GM18951 (cell line): Measurements from ENCODE around the gene CPNE7.

Experiments used
- POLR2A ChIP-seq: IDR thresholded peaks from 4 replicates; pipeline ENCODE4 v1.6.1; 2011; ENCODE audit warnings: mild to moderate bottlenecking; ENCODE audit not compliant: insufficient read length, insufficient read depth; ENCODE audit errors: extremely low read depth
- in situ Hi-C: fragments of 300-500 bp; cut with MboI; formaldehyde crosslinking; loops from one replicate; pipeline ENCODE4 v1.12.0; 2022; ENCODE audit warnings: low sequenced_read_pairs, mixed read lengths, inconsistent platforms; ENCODE audit not compliant: unreplicated experiment

CPNE7 gene

GRCh38 chr16:89544713-89545043, 30.9 kb upstream of the CPNE7 start:
- in situ Hi-C loops, result no loop called here
- no peak for TF ChIP-seq POLR2A

- no peak for TF ChIP-seq POLR2A
- in situ Hi-C loops, result no loop called here
These were observed 30.3 kb upstream of the CPNE7 start for GRCh38 chr16:89545044-89545830.

- no peak for TF ChIP-seq POLR2A
- in situ Hi-C loops, result no loop called here
These were observed 29.6 kb upstream of the CPNE7 start for GRCh38 chr16:89545831-89546574.

GRCh38 chr16:89546781-89547180, 28.8 kb upstream of the CPNE7 start:
- in situ Hi-C loops, result no loop called here

GRCh38 chr16:89547291-89547690, 28.3 kb upstream of the CPNE7 start:
- no peak for TF ChIP-seq POLR2A
- in situ Hi-C loops, result no loop called here

More at GRCh38 chr16:89546781-89547180, 28.8 kb upstream of the CPNE7 start:
- TF ChIP-seq POLR2A, result no peak

GRCh38 chr16:89547860-89548259, 27.7 kb upstream of the CPNE7 start:
- in situ Hi-C loops, result no loop called here
- no peak for TF ChIP-seq POLR2A

- no peak for TF ChIP-seq POLR2A
- in situ Hi-C loops, result no loop called here
These were observed 27.1 kb upstream of the CPNE7 start for GRCh38 chr16:89548344-89549006.

GRCh38 chr16:89549007-89549700, 26.4 kb upstream of the CPNE7 start:
- in situ Hi-C loops, result no loop called here
- TF ChIP-seq POLR2A, result no peak

GRCh38 chr16:89550421-89551007, 25.0 kb upstream of the CPNE7 start:
- in situ Hi-C loops, result no loop called here
- TF ChIP-seq POLR2A, result no peak

- no peak for TF ChIP-seq POLR2A
- in situ Hi-C loops, result no loop called here
These were observed 23.2 kb upstream of the CPNE7 start for GRCh38 chr16:89552329-89552728.

- in situ Hi-C loops, result no loop called here
- TF ChIP-seq POLR2A, result no peak
These were observed 22.6 kb upstream of the CPNE7 start for GRCh38 chr16:89552913-89553312.

GRCh38 chr16:89553733-89554132, 21.8 kb upstream of the CPNE7 start:
- in situ Hi-C loops, result no loop called here
- no peak for TF ChIP-seq POLR2A

- in situ Hi-C loops, result no loop called here
- no peak for TF ChIP-seq POLR2A
These were observed 21.2 kb upstream of the CPNE7 start for GRCh38 chr16:89554343-89554742.
